HG02870 (cell line): ENCODE data around the gene KCNQ1.

ENCODE experiments used
- ATAC-seq: cut with Tn5 transposase; IDR thresholded peaks from one replicate; pipeline ENCODE4 v1.9.1; 2021; ENCODE audit warnings: mild to moderate bottlenecking, moderate library complexity; ENCODE audit not compliant: unreplicated experiment

The KCNQ1 gene

GRCh38 chr11:2660357-2660939, 215.6 kb downstream of the KCNQ1 start:
- ATAC-seq = no peak

DNA sequence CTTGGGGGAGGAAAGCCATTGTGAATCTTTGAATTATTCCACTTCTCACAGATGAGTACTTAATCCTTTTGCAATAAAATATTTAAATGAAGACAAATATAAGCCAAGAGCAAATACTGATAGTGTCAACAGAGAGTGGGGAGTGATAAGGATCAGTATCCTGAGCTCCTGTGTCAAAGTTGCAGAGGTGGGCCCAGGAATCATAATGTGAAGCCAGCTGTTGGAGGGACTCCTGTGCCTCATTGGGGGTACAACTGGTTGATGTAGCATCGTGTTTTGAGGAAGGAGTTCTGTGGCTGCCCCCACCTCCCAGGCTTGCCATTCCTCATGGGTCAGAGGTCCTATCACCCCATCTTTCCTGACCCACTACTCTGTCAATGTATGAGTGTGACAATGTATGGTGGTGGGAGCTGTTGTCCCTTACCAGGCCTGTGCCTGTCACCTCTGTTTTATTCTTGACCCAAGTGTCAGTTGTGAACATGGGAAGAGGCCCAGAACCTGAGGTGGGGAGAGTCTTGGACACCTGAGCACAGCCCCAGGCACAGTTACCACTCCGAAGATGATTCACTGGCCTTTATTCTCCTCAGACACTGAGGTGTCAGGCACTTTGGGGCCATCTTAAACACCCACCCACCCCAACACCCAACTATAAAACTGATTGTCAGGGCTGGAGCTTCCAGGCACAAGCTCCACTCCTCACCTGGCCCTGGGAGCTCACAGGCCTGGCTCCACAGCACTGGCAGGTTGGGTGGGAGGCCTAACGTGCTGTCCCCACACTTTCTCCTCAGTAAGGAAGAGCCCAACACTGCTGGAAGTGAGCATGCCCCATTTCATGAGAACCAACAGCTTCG, 216.6 kb downstream of the KCNQ1 start:
- no peak for ATAC-seq

DNA sequence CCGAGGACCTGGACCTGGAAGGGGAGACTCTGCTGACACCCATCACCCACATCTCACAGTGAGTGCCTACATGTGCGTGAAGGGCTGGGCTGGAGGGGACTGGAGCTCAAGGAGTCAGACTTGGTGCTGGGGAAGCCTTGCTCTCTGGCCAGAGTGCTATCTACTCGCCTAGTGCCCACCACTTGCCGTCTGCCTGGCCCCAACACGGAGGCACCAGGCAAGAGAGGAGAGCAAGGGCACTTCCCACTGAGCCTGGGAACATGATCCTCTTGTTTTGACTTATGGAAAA, 217.2 kb downstream of the KCNQ1 start:
- ATAC-seq = no peak

DNA sequence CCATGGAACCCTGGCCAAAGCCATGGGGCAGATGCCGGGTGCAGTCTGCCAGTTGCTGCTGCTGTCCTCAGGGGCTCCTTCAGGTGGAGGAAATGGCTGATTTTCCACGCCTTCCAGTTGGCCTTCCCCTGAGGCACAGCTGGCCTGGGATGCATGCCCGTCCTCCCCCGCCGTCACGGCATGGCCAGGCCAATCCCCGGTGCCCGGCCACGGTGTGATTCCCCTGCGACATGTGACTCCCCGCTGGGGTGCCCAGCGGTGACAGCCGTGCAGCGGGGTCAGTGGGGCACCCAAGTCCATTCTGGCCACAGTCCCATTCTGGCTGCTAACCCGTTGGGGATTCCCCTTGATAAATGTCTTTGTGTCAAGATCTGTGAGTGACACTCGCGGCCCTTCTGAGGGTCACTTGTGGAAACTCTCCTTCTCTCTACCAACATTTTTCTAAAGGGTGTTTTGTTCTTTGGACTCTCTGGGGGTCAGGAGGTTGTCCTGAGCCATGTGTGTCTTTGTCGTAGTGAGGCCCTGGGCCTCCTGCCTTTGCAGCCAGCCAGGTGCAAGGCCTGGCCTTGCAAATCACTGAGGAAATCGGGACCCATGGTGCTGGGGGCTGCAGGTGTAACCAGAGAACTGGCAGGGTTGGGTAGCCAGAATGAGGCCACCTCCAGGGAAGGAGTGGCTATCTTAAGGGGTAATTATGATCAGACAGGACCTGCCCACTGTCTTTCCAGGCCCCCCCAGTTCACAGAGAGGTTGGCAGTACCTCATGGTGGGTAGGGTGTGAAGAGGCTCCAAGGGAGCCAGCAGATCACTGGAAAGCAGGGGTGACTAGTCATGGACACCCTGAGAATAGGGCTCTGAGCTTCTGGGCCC, 217.9 kb downstream of the KCNQ1 start:
- no peak for ATAC-seq

- ATAC-seq = no peak
Measured at GRCh38 chr11:2663506-2663905, 218.7 kb downstream of the KCNQ1 start.

GRCh38 chr11:2663915-2664314, 219.1 kb downstream of the KCNQ1 start:
- no peak for ATAC-seq

GRCh38 chr11:2664376-2664775, 219.6 kb downstream of the KCNQ1 start:
- no peak for ATAC-seq

DNA sequence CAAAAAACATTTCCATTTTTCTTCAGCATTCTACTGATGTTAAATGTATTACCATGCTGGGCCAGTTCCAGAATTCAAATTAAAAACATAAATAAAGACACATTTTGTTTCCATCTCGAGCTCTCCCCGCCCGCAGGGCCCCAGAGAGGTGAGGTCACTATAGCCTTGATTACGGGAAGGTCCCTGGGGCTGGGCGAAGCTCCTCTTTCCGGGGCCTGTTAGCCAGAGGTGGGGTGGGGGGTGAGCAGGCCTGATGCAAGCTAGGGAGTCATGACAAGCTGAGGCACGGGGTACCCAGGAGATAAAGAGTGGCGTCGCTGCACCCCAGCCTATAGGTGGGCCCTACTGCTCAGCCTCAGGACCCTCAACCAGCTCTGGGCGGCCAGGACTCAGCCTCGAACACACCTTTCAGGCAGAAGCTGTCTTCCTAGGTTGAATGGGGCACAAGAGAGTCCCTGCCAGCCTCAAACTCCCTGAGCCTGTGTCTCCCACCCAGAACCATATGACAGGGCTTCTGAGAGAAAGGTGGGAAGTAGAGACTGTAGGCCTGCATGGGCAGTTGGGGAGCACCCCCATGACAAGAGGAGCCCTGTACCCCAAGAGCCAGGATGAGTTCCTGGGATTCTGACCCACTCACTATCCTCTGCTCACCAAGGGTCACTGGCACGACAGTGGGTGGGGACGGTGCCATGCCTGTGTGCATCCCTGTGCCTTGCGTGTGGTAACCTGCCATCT, 220.2 kb downstream of the KCNQ1 start:
- no peak for ATAC-seq

DNA sequence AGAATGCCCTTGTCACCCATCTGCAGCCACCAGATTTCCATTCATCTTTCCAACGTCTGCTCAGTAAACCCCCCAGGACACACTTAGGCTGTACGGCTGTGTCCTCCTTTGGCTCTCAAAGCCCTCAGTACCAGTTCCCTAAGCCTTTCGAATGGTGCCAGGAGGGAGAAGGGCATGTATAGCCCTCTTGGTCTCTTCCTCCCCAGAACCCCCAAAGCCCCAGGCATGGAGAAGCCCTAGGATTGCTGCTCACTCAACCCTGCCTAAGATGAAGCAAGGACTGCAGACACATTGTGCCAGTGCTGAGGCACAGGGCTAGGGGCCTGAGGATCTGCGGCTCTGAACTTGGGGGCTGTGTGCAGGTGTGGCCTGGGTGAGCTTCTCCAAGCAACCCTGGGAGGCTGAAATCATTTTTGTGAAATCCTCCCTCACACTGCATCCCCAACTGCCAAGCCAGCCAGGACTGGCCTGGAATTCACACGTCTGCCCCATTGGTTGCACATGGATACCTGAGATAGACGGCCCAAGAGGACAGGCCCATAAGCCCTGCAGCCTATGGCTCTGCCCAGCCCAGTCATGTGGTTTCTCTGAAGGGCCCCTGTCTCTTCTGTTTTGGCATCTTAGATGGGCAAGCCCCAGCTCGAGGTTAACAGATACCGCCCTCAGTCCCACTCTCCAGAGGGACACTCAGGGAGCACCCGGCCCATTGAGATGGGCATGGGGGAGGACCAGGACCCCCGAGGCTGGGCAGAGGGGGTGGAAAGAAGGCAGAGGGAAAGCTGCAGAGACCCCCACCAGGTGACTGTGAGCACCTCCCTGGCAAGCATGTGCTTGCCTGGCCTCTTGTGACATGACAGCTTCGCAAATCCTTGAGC, 221.0 kb downstream of the KCNQ1 start:
- ATAC-seq = no peak

DNA sequence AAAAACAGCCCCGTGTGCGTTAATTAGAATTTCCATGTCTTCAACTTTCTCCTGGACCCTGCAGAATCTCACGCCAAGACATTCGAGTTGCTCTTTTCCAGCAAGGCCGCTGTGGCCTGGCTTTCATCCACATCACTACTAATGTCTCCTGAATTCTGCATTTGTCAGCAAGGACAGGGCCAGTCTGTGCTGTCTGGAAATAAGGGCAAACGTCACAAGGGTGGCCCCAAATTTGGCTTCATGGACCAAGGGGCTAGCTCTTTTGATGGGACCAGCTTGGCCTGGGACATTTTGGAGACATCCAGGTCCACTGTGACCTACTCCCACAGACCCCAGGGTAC, 221.6 kb downstream of the KCNQ1 start:
- ATAC-seq = no peak

GRCh38 chr11:2666828-2667570, 222.2 kb downstream of the KCNQ1 start:
- no peak for ATAC-seq

DNA sequence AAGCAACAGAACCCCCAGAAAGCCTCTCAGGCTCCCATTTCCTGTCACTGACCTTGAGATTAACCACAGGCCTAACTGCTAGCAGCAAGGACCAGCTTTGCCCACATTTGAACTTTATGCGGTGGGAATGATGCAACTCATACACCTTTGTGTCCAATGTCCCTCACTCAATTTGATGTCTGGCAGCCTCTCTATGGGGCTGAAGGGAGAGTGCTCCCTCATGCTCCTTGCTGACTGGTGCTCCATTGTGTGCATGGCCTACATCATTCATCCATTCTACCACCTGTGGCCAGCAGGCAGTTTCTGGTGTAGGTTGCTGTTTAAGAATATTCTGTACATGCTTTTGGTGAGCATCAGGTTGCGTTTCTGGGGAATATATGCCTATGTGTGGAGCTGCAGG, 223.1 kb downstream of the KCNQ1 start:
- ATAC-seq = no peak

DNA sequence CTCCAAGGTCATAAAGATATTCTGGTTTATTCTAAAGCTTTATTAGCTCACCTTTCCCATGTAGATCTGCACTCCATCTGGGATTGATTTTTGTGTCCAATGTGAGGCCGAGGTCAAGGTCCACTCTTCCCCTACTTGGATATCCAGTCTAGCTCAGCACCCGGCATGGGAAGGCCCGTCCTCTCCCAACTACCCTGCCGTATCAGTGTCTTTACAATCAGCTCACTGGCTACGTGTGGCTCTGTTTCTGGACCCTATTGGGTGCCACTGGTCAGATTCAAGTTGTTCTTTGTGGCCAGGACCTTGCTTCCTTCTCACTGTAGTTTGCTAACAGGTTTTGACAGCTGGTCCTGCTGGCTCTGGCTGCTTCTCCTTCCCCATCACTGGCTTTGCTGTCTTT, 224.1 kb downstream of the KCNQ1 start:
- ATAC-seq = no peak

DNA sequence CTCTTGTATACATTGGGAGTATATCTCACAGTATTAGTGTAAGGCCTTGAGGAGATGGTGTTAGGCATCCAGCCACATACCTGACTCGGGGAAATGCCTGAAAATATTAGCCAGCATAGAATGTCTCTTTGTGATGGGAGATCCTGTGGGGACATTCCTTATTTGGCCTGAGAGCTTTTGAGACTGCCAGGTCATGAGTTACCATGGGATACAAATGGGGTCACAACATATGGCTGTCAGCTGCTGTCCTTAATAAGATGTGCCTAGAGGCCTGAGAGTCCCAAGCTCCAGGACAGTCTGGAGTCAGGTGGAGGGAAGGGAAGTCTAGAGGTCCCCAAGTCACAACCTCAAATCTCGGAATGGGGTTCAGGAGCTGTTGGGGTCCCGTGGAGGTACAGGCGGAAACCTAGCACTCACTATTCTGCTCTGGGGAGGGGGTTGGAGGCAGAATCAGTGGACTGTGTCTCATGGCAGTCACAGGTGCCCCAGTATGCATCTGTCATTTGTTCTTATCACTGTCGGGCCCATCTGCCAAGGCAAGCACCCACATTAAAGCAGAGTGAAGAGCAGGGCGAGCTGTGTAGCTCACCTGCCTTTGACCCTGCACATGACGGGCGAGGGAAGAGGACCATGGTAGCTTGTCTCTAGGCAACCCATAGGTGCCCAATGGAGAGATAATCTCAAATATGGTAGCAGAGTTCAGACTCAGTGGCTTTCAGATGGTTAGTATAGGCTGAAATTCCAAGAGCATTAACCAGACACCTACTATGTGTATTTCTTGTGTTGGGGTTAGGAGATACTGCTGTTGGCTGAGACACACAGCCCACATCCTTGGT, 225.0 kb downstream of the KCNQ1 start:
- no peak for ATAC-seq

DNA sequence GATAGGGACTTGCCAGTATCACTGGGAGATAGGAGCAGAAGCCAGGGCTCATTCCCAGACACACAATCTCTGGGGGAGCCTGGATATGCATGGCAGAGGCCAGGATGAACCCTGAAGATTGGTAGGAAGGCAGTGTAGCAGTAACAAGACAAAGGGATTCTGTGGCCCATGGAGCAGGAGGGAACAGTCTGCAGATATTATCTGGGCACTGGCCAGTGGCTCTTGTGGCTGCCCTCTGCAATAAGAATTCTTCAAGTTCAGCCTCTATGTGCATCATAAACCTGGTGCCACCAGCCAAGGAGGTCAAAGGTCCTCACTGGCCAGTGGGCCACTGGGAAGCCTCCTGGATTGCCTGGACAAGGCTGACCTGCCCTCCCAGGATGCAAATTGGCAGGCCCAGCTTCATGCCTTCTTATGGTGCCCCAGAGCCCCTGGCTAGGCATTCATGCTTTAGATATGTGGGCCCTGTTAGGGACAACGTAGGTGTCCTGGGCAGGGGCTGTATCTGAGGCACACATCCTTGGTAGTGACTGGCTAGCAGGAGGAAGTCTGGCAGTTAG, 225.8 kb downstream of the KCNQ1 start:
- no peak for ATAC-seq

DNA sequence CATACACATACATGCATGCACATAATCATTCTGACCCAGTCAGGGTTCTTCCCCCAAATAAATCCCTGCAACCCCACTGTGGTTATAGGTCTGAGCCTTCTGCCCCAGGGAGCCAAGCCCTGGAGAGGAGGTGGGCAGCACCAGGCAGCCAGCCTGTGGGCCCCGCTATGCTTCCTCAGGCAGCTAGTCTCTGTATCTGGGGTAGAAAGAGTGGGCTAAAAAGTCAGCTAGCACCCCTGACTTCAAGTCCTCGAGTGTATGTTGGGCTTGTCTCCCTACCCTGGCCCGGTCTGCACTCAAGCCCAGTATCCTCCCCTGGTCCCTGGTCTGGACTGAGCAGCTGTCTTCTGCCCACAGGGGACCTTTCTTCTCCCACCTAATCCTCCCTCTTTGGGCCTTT, 226.9 kb downstream of the KCNQ1 start:
- ATAC-seq = no peak

DNA sequence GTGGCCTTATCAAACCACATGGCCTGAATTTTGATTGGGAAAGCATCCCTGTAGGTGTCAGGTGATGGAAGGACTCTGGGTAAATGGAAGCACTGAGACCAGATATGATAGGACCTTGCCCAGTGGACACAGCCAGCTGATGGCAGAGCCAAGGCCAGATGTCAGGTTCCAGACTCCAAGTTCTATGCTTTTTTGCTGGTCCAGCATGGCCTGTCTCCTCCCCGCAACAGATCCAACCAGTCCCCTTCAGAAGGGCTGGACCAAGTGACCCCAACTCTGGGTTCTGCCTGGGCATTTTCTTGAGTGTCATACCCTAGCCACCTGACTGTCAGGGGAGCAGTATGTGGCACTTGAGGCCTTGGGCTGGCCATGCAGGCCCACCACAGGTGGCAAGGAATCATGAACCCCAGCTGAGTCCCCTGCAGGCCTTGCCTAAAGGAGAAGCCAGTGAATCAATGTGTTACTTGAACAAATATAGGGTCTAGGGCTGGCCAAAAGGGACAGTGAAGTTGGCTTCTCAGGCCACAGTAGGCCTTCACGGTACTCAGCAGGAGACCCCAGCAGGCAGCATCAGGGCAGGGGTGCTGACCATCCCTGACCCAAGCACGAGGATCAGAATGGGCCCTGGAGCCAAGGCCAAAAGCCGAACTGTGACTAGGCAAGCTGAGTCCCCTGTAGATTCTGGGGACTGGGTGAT, 227.9 kb downstream of the KCNQ1 start:
- ATAC-seq = no peak

GRCh38 chr11:2673250-2673610, 228.4 kb downstream of the KCNQ1 start:
- ATAC-seq = no peak
